ENCODE results near the gene SH2B3. TPM values are rescaled to one million over a fixed set of nuclear protein-coding genes. Genes with fewer than 3 reads are reported as not detected.

Gene SH2B3
- total and polyA plus RNA-seq, 2 experiments from 2014 or later = 5.5 to 11.6 TPM

GRCh38 chr12:111434680-111435338 is 29.1 kb downstream of the SH2B3 start:
- H3K4me1 ChIP-seq (ENCODE audit: low read depth) = no peaks in the 10 kb centered on the region
- no peaks in the 10 kb centered on the region for H3K27me3 ChIP-seq
- H3K4me3 ChIP-seq = no peak overlapping the region
- H3K36me3 ChIP-seq = no peaks in the 10 kb centered on the region
- H3K27ac ChIP-seq = no peak overlapping the region
- H3K9me3 ChIP-seq (ENCODE audit: low read depth) = no peaks in the 10 kb centered on the region
- peak in 1 of 2 donors; percentile 61 for DNase-seq (ENCODE audit: low read depth in 1 of 2, low spot score in 1 of 2)
- TF ChIP-seq CTCF (IDR thresholded peaks at IDR 0.05; ENCODE audit: low read depth, low read length) = no peak

GRCh38 chr12:111435661-111436201 is 30.0 kb downstream of the SH2B3 start:
- no peak for DNase-seq (ENCODE audit: low read depth in 1 of 2, low spot score in 1 of 2)
- Histone ChIP-seq H3K4me3 (no peak overlapping the region), H3K27ac (no peak overlapping the region), H3K9me3 (ENCODE audit: low read depth) (no peaks in the 10 kb centered on the region), H3K27me3 (no peaks in the 10 kb centered on the region), H3K4me1 (ENCODE audit: low read depth) (no peaks in the 10 kb centered on the region), H3K36me3 (no peaks in the 10 kb centered on the region)
- TF ChIP-seq CTCF (IDR thresholded peaks at IDR 0.05; ENCODE audit: low read depth, low read length) = no peak

- Histone ChIP-seq H3K4me3 (no peak overlapping the region), H3K27me3 (no peaks in the 10 kb centered on the region), H3K27ac (no peak overlapping the region), H3K9me3 (ENCODE audit: low read depth) (no peaks in the 10 kb centered on the region), H3K4me1 (ENCODE audit: low read depth) (no peaks in the 10 kb centered on the region), H3K36me3 (no peaks in the 10 kb centered on the region)
- DNase-seq (ENCODE audit: low read depth in 1 of 2, low spot score in 1 of 2) = no peak
- TF ChIP-seq CTCF (IDR thresholded peaks at IDR 0.05; ENCODE audit: low read depth, low read length) = no peak
These were observed 30.5 kb downstream of the SH2B3 start for GRCh38 chr12:111436266-111436665.

- TF ChIP-seq CTCF (IDR thresholded peaks at IDR 0.05; ENCODE audit: low read depth, low read length) = no peak
- no peaks in the 10 kb centered on the region for H3K27me3 ChIP-seq
- H3K9me3 ChIP-seq (ENCODE audit: low read depth) = no peaks in the 10 kb centered on the region
- H3K4me3 ChIP-seq = no peak overlapping the region
- H3K36me3 ChIP-seq = no peaks in the 10 kb centered on the region
- no peaks in the 10 kb centered on the region for H3K4me1 ChIP-seq (ENCODE audit: low read depth)
- DNase-seq (ENCODE audit: low read depth in 1 of 2, low spot score in 1 of 2) = no peak
- no peak overlapping the region for H3K27ac ChIP-seq
These were observed 31.1 kb downstream of the SH2B3 start for GRCh38 chr12:111436811-111437210.

- DNase-seq (ENCODE audit: low read depth in 1 of 2, low spot score in 1 of 2) = peak in 1 of 2 donors; percentile 90
- no peak overlapping the region for H3K27ac ChIP-seq
- no peaks in the 10 kb centered on the region for H3K36me3 ChIP-seq
- H3K4me1 ChIP-seq (ENCODE audit: low read depth) = no peaks in the 10 kb centered on the region
- no peaks in the 10 kb centered on the region for H3K9me3 ChIP-seq (ENCODE audit: low read depth)
- H3K27me3 ChIP-seq = no peaks in the 10 kb centered on the region
- no peak for TF ChIP-seq CTCF (IDR thresholded peaks at IDR 0.05; ENCODE audit: low read depth, low read length)
- no peak overlapping the region for H3K4me3 ChIP-seq
These were observed 32.2 kb downstream of the SH2B3 start for GRCh38 chr12:111437816-111438454.
